Measurements from ENCODE around the gene OLFML2B.

DNA sequence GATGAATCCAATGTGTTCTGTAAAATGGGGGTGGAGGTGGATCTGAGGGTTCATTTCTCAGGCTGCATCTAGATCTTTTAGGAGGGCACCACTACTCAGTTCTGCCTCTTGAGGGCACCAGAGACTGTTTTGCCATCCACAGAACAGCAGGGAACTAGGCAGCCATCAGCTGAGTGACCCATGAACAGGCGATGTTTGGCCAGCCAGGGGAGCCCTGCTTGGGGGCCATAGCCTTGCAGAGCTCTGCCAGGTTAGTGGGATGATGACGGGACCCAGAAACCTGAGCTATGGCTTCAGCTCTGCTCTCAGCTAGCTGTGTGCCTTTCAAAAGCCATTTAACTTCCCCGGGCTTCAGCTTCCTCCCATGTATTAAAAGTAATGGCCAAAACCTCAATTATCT is 32.4 kb upstream of the OLFML2B start:
- TF ChIP-seq EZH2 (IDR thresholded peaks at IDR 0.05) (no peak), POLR2AphosphoS5 (IDR thresholded peaks at IDR 0.05; ENCODE audit: borderline replicate concordance, low read depth, low read length) (no peak)
